ENCODE measurements around the gene ZNF845. TPM values are rescaled to one million over a fixed set of nuclear protein-coding genes. Genes with fewer than 3 reads are reported as not detected.

Gene ZNF845
- polyA plus RNA-seq, 1 donor (not counting 4 experiments of a cell fraction or from before 2014, with no cell fraction given) = 4.4 TPM

DNA sequence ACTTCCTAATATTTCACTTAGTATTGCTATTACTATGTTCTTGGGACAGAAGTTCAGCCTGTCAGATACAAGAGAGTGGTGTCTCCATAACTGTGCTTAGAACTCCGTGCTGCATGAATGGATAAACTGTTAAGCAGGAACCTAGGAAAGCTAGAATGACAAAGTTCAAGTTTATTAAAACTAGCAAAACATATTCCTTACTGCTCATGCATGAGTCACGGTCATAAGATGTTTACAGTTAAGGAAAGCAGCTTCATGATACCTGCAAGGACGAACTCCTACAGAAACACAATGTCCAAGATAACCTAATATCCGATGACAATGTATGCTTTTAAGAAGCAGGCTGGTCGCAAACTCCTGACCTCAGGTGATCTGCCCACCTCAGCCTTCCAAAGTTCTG lies 55.4 kb downstream of the ZNF845 start:
- Histone ChIP-seq H3K79me2 (ENCODE audit: control insufficient read depth, insufficient read depth, low read length) (no peaks in the 10 kb centered on the region), H2AFZ (ENCODE audit: control insufficient read depth, low read length) (no peak overlapping the region), H3K9me3 (ENCODE audit: control insufficient read depth, low read depth, low read length) (peaks cover 14% of the 10 kb centered on the region), H3K4me2 (ENCODE audit: control insufficient read depth, extremely low read depth, insufficient read depth, low read depth, low read length) (no peak overlapping the region), H3K4me3 (ENCODE audit: control insufficient read depth in 2 of 3, extremely low read depth in 1 of 3, insufficient read depth in 2 of 3, low read depth in 1 of 3, low read length in 3 of 3) (no peak overlapping the region), H3K27ac (ENCODE audit: control insufficient read depth, insufficient read depth, low read length) (no peak overlapping the region), H3K36me3 (ENCODE audit: control insufficient read depth in 2 of 2, extremely low read depth in 1 of 2, insufficient read depth in 2 of 2, low read length in 2 of 2) (no peaks in the 10 kb centered on the region), H3K9ac (ENCODE audit: control insufficient read depth, extremely low read depth, insufficient read depth, low read length) (no peak overlapping the region), H3K27me3 (ENCODE audit: control insufficient read depth, extremely low read depth, insufficient read depth, low read length) (no peaks in the 10 kb centered on the region), H3K9me1 (ENCODE audit: control insufficient read depth, extremely low read depth, insufficient read depth, low read length) (no peaks in the 10 kb centered on the region), H3K4me1 (ENCODE audit: control insufficient read depth, extremely low read depth, insufficient read depth, low read length) (no peaks in the 10 kb centered on the region), H4K20me1 (ENCODE audit: control insufficient read depth, extremely low read depth, insufficient read depth, low read length) (no peaks in the 10 kb centered on the region)
- FAIRE-seq (no peak), DNase-seq (ENCODE audit: low read depth, low spot score) (no peak)
- dilution Hi-C loops (cut with MboI; ENCODE audit: extremely low pct_ligation_motif_present, low sequenced_read_pairs) = no loop called here
- TF ChIP-seq, protein P1, sequence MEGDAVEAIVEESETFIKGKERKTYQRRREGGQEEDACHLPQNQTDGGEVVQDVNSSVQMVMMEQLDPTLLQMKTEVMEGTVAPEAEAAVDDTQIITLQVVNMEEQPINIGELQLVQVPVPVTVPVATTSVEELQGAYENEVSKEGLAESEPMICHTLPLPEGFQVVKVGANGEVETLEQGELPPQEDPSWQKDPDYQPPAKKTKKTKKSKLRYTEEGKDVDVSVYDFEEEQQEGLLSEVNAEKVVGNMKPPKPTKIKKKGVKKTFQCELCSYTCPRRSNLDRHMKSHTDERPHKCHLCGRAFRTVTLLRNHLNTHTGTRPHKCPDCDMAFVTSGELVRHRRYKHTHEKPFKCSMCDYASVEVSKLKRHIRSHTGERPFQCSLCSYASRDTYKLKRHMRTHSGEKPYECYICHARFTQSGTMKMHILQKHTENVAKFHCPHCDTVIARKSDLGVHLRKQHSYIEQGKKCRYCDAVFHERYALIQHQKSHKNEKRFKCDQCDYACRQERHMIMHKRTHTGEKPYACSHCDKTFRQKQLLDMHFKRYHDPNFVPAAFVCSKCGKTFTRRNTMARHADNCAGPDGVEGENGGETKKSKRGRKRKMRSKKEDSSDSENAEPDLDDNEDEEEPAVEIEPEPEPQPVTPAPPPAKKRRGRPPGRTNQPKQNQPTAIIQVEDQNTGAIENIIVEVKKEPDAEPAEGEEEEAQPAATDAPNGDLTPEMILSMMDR (optimal IDR thresholded peaks at IDR 0.05 in 1 of 3, IDR thresholded peaks at IDR 0.05 in 1 of 3, conservative IDR thresholded peaks at IDR 0.05 in 1 of 3; ENCODE audit: extremely low read depth in 1 of 3, insufficient read depth in 2 of 3, low read length in 3 of 3) = no peak
- no peak for TF ChIP-seq EZH2 (IDR thresholded peaks at IDR 0.05; ENCODE audit: low read length)

DNA sequence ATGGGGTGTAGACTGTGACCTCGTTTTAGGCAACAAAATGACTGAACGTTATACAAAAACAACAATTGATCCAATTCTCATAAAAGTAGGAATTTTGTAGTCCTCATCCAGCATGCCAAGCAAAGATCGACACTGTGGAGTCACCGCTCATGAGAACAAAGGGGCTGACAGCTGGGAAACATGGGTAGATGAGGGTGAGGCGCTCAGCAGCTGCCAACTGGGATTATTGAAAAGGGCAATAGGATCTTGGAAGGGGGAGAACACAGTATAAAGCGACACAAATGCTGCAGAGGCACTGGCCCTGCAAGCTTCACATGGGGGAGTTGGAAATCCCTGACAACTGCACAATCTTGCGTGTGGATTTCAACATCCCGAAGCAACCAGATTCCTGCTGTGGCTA lies 56.0 kb downstream of the ZNF845 start:
- TF ChIP-seq, protein P1 (optimal IDR thresholded peaks at IDR 0.05 in 1 of 3, IDR thresholded peaks at IDR 0.05 in 1 of 3, conservative IDR thresholded peaks at IDR 0.05 in 1 of 3; ENCODE audit: extremely low read depth in 1 of 3, insufficient read depth in 2 of 3, low read length in 3 of 3) = no peak
- no peak for TF ChIP-seq EZH2 (IDR thresholded peaks at IDR 0.05; ENCODE audit: low read length)
- dilution Hi-C loops (cut with MboI; ENCODE audit: extremely low pct_ligation_motif_present, low sequenced_read_pairs) = no loop called here

More for the DNA sequence above, 56.0 kb downstream of the ZNF845 start:
- no peak overlapping the region for H2AFZ ChIP-seq (ENCODE audit: control insufficient read depth, low read length)
- H3K36me3 ChIP-seq (ENCODE audit: control insufficient read depth in 2 of 2, extremely low read depth in 1 of 2, insufficient read depth in 2 of 2, low read length in 2 of 2) = no peaks in the 10 kb centered on the region
- H3K79me2 ChIP-seq (ENCODE audit: control insufficient read depth, insufficient read depth, low read length) = no peaks in the 10 kb centered on the region
- H3K9me3 ChIP-seq (ENCODE audit: control insufficient read depth, low read depth, low read length) = peaks cover 11% of the 10 kb centered on the region
- H4K20me1 ChIP-seq (ENCODE audit: control insufficient read depth, extremely low read depth, insufficient read depth, low read length) = no peaks in the 10 kb centered on the region
- no peak overlapping the region for H3K4me2 ChIP-seq (ENCODE audit: control insufficient read depth, extremely low read depth, insufficient read depth, low read depth, low read length)
- DNase-seq (ENCODE audit: low read depth, low spot score) (no peak), FAIRE-seq (no peak)
- H3K9ac ChIP-seq (ENCODE audit: control insufficient read depth, extremely low read depth, insufficient read depth, low read length) = no peak overlapping the region
- peaks cover 3% of the 10 kb centered on the region for H3K4me1 ChIP-seq (ENCODE audit: control insufficient read depth, extremely low read depth, insufficient read depth, low read length)
- no peak overlapping the region for H3K27ac ChIP-seq (ENCODE audit: control insufficient read depth, insufficient read depth, low read length)
- H3K9me1 ChIP-seq (ENCODE audit: control insufficient read depth, extremely low read depth, insufficient read depth, low read length) = no peaks in the 10 kb centered on the region
- no peak overlapping the region for H3K4me3 ChIP-seq (ENCODE audit: control insufficient read depth in 2 of 3, extremely low read depth in 1 of 3, insufficient read depth in 2 of 3, low read depth in 1 of 3, low read length in 3 of 3)
- no peaks in the 10 kb centered on the region for H3K27me3 ChIP-seq (ENCODE audit: control insufficient read depth, extremely low read depth, insufficient read depth, low read length)

Data from keratinocyte (primary cell).